ENCODE measurements around the gene XPO1.
"Not testable (repeated sequence)": the region's sequence is repeated elsewhere in the genome, so short reads cannot be mapped to it uniquely, and the experiment has no call there.

Gene XPO1

DNA sequence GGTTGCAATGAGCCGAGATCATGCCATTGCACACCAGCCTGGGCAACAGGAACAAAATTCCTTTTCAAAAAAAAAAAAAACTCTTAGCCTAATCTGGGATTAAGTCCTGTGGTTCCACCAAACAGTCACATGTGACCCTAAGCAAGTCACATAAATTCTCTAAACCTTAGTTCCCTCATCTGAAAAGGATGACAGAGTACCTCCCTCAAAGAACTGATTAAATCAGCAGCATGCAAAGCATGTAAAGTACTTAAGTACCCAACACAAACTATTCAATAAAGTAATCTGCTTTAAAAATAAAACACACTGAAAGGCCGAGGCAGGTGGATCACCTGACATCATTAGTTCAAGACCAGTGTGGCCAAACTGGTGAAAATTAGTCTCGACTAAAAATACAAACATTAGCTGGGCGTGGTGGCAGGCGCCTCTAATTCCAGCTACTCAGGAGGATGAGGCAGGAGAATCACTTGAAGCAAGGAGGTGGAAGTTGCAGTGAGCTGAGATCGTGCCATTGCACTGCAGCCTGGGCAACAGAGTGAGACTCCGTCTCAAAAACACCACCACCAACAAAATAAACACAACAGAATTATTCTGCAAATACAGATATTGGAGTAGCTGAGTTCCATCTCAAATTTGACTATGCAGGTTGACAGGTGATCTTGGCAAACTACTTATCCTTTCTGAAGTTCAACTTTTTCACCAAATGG is 74.2 kb downstream of the XPO1 start:
- no peak for DNase-seq

DNA sequence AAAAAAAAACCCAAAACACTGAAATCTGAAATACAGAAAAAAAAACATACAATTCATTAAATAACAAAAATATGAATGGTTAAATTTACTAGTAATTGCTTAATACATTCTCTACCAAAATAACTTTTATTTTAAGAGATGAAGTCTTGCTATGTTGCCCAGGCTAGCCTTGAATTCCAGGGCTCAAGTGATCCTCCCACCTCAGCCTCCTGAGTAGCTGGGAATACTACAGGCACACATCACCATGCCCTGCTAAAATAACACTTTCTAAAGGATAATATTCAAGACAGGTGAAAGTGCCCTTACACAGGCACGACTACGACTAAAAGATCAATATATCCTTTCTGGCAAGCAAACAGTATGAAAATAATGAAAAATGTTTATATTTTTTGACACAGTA is 76.8 kb downstream of the XPO1 start:
- no peak for DNase-seq

DNA sequence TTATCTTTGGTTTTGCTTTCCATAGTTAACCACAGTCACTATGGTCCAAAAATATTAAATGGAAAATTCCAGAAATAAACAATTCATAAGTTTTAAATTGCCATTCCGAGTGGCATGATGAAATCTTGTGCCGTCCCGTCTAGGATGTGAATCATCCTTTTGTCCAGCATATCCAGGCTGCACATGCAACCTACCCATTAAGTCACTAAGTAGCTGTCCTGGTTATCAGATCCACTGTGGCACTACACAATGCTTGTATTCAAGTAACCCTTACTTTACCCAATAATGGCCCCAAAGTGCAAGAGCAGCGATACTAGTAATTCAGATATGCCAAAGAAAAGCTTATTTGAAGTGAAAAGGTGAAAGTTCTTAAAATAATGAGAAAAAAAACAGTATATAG is 78.0 kb downstream of the XPO1 start:
- DNase-seq, result no peak

DNA sequence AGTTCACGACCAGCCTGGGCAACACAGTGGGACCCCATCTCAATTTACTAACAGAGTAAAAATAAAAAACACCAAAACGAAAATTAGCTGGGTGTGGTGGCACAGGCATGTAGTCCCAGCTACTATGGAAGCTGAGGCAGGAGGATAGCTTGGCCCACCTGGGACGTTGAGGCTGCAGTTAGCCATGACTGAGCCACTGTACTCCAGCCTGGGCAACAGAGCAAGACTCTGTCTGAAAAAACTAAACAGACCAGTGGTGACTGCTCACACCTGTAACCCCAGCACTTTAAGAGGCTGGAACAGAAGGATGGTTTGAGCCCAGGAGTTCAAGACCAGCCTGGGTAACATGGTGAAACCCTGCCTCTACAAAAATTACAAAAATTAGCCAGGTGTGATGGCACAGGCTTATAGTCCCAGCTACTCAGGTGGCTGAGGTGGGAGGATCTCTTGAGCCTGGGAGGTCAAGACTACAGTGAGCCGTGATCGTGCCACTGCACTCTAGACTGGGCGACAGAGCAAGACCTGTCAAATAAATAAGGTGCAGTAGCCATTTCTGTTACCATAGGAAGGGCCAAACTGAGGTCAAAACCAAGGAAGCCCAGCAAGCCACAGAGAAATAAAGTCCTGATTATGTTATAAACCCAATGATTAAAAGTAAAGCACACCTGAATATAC is 81.3 kb downstream of the XPO1 start:
- no peak for DNase-seq

DNA sequence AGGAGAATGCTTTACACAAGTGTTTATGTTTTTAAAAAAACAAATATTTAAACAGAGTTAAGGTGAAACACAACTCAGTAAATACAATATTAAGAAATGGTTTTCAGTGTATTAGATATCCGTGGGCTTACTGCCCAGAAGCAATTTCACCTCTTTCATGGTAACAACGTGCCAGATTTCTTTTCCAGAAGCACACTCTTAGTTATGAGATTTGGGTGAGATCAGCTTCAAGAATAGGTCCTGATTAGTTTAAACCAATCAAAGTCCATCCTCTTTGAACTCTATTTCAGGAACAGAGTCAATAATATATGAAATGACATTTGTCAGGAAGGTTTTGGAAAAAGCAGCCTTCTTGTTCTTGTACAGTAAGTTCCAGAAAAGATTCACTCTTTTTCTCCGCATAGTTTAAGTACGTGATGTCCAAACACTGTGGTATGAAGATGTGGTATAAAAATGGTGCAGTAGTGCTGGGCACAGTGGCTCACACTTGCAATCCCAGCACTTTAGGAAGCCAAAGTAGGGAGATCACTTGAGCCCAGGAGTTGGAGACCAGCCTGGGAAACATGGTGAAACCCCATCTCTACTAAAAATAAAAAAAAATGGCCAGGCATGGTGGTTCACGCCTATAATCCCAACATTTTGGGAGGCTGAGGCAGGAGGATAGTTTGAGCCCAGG is 81.9 kb downstream of the XPO1 start:
- no peak for DNase-seq

DNA sequence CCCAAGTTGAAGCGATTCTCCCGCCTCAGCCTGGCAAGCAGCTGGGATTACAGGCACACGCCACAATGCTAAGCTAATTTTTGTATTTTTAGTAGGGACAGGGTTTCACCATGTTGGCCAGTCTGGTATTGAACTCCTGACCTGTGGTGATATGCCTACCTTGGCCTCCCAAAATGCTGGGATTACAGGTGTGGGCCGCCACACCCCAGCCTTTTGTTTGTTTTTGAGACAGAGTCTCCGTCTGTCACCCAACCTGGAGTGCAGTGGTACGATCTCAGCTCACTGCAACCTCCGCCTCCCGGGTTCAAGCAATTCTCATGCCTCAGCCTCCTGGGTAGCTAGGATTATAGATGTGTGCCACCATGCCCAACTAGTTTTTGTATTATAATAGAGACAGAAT is 83.2 kb downstream of the XPO1 start:
- DNase-seq, result not testable (repeated sequence)

DNA sequence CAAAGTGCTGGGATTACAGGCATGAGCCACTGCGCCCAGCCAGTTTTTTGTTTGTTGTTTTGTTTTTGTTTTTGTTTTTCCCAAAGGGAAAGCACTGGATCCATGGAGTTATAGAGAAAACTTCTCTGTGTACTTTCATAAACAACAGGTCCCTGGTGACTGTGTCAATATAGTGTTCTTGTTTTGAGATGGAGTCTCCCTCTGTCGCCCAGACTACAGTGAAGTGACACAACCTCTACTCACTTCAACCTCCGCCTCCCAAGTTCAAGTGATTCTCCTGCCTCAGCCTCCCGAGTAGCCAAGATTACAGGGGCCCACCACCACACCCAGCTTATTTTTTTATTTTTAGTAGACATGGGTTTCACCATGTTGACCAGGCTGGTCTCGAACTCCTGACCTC is 83.8 kb downstream of the XPO1 start:
- no peak for DNase-seq

DNA sequence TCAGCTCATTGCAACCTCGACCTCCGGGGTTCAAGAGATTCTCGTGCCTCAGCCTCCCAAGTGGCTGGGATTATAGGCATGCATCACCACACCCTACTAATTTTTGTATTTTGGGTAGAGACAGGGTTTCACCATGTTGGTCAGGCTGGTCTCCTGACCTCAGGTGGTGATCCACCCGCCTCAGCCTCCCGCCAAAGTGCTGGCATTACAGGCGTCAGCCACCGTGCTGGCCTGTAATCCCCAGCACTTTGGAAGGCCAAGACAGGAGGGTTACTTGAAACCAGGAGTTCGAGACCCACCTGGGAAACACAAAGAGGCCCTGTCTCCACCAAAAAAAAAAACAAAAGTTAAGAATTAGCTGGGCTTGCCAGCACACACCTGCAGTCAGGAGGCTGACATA is 85.8 kb downstream of the XPO1 start:
- DNase-seq, result no peak

DNA sequence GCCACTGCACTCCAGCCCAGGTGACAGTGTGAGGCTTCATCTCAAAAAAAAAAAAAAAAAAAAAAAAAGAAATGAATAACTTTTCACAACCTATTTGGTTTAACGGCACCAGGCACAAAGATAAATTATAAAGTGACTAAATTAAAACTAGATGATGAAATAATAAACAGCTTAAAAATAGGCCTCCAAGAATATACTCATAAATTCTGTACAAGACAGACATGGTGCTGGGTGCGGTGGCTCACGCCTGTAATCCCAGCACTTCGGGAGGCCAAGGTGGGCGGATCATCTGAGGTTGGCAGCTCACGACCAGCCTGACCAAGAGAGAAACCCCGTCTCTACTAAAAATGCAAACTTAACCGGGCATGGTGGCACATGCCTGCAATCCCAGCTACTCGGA is 87.0 kb downstream of the XPO1 start:
- no peak for DNase-seq

DNA sequence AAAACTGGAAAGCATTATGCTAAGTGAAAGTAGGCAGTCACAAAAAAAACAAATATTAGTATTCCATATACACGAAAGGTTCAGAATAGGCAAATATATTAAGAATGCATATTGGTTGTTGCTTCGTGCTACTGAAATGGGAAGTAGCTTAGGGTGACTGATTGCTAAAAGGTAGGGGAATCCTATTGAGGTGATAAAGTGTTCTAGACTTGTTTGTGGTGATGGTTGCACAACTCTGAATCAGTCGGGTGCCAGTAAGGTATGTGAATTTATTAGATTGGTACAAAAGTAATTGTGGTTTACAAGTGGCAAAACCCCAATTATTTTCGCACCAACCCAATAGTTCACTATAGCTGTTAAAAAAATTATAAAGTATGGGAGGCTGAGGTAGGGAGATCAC is 88.0 kb downstream of the XPO1 start:
- DNase-seq, result no peak

DNA sequence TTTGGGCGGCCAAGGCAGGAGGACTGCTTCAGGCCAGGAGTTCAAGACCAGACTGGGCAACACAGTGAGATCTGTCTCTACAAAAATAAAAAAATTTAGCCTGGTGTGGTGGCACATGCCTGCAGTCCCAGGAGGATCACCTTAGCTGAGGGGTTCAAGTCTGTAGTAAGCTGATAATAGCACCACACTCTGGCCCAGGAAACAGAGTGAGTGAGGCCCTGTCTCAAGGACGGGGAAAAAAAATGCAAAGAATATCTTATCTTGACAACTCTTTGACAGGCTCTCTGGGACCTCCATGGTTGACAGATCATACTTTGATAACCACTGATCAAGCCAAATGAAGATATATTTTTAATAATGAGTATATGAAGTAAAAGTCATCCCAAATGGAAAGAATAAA is 89.9 kb downstream of the XPO1 start:
- DNase-seq, result no peak

DNA sequence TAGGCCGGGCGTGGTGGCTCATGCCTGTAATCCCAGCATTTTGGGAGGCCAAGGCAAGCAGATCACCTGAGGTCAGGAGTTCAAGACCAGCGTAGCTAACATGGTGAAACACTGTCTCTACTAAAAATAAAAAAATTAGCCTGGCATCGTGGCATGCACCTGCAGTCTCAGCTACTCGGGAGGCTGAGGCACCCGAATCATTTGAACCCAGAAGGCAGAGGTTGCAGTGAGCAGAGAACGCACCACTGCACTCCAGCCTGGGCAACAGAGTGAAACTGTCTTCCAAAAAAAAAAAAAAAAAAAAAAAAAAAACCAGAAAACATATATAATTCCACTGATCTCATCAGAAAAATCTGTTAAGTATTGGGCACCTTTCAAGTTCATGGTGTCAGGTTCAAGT is 91.2 kb downstream of the XPO1 start:
- not testable (repeated sequence) for DNase-seq

DNA sequence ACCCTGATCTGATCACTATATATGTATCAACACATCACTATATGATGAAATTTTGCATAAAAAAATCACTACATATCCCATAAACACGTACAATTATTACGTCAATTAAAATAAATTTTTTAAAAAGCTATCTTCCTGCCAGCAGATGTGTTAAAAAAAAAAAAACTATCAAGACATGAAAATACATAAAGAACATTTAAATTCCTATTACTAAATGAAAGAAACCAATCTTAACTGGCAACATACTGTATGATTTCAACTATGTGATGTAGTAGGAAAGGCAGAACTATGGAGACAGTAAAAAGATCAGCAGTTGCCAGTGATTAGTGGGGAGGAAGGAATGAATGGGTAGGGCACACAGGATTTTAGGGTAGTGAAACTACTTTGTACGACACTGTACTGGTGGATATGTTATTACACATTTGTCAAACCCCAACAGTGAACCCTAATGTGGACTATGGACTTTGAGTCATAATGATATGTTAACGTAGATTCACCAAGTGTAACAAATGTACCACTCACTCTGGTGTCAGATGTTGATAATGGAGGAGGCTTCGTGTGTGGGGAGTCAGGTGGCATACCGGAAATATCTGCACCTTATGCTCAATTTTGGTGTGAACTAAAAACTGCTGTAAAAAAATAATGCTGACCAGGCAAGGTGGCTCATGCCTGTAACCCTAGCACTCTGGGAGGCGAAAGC is 94.7 kb downstream of the XPO1 start:
- DNase-seq, result no peak

DNA sequence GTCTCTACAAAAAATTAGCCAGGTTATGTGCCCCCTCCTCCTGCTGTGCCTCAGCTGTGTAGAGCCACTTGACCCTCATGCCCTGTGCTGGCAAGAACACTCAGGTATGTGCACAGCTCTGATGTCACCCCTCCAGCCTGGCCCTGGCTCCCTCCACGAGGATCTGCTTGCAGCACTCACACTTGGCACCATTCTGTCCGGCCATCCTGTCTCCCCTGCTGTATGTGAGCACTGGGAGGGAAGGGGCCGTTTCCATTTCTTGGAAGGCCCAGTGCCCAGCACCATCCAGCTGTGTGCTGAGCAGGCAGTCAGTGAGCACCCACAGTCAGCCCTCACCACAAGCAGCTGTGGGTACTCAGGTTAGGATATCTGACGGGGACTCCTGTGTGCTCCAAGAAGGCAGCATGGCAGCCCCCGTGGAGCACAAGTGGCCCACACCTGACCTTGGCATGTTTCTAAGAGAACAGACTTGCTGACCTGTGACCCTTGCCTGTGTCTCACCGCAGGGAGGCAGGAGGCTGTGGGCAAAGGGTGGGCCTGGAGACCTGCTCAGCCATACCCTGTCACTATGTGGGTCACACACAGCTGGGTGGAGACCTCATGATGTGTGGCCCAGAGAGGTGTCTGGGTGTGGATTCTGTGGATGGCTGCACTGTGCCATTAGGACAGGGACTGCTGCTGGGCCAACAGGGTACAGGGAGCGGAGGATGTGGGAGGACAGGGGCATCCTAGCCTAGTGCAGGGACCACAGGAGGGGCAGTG is 98.7 kb downstream of the XPO1 start:
- DNase-seq, result no peak

DNA sequence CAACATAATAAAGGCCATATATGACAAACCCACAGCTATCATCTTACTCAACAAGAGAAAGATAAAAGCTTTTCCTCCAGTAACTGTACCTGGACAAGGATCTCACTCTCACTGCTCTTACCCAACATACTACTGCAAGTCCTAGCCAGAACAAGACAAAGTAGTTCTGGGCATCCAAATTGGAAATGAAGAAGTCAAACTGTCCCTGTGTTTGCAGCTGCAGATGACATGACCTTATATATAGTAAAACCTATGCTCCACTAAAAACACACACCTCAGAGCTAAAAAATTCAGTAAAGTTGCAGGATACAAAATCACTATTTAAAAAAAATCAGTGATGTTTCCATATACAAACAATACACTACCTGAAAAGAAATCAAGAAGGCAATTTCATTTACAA is 99.5 kb downstream of the XPO1 start:
- DNase-seq, result no peak

DNA sequence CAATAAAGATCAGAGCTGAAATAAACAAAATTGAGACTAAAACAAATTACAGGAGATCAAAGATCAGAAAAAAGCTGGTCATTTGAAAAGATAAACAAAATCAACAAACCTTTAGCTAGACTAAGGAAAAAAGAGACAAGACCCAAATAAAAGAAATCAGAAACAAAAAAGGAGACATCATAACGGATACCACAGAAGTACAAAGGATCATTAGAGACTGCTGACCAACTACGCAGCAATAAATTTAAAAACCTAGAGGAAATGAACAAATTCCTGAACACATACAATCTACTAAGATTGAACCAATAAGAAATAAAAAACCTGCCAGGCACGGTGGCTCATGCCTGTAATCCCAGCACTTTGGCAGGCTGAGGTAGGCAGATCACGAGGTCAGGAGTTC is 101.0 kb downstream of the XPO1 start:
- no peak for DNase-seq

DNA sequence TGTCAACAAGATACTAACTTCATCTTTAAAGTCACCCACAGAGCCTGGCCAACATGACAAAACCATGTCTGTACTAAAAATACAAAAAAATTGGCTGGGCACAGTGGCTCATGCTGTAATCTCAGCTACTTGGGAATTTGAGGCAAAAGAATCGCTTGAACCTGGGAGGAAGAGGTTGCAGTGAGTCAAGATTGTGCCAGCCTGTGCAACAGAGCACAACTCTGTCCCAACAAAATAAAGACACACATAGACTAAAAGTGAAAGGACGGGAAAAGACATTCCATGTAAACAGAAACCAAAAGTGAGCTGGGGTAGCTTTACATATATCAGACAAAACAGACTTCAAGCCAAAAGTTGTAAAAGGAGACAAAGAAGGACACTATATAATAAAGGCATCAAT is 102.1 kb downstream of the XPO1 start:
- no peak for DNase-seq

DNA sequence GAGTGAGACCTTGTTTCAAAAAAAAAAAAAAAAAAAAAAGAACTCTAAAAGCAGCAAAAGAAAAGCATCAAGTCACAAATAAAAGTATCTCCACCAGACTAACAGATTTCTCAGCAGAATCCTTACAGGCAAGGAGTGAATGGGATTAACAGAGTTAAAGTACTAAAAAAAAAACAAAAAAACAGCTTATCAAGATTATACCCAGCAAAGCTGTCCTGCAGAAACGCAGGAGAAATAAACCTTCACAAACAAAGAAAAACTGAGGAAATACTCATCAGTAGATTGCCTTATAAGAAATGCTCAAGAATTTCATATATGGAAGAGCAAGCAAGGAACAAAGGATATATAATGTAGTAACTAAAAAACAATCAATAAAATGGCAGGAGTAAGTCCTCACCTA is 102.9 kb downstream of the XPO1 start:
- no peak for DNase-seq

DNA sequence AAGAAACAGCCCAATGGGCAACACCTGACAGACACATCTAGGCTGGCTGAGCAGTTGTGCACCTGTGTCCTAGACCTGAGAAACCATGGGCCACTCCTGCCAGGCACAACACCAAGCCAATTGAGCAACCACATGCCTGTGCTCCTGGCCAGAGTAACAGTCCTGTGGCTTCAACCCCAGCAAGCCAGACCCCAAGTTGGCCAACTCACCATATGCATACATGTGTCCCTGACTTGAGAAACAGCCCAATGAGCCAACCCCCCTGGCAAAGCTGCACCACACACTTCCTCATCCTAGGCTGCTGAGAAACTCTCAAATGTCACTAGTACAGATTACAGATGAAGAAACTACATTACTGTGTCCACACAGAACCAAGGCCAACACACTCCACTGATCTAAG is 103.8 kb downstream of the XPO1 start:
- no peak for DNase-seq

DNA sequence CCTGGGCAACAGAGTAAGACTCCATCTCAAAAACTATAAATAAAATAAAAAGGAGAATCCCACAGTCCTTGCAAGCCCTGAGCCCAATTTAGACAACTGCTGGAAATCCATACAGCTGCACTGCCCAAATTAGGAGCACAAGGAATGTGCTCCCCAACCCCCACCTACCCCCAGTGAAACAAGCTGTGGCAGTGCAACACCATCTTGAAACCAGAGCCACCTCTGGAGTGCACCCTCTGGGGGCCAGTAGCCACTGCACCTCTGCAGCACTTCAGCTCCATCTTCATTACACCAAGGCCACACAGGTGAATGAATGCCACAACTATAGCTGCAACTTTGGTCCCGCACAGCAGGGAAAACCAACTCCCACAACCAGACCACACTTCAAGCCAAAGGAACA is 104.5 kb downstream of the XPO1 start:
- no peak for DNase-seq

DNA sequence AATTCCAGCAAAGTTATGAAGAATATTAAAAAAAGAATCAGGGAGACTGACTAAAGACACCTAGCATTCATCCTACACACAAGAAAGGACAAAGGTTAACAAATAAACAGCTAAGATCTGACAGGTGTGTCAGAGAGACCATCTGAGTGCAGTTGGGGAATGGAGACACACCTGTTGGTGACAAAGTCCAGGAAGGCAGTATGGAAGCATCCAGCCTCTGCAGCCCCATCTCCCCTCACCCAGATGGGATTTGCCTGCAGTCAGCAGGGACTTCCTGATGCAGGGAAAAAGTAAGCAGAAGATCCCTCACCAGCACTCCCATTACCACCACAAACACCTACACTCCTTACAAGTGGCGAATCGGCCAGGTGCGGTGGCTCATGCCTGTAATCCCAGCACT is 105.2 kb downstream of the XPO1 start:
- DNase-seq, result no peak

DNA sequence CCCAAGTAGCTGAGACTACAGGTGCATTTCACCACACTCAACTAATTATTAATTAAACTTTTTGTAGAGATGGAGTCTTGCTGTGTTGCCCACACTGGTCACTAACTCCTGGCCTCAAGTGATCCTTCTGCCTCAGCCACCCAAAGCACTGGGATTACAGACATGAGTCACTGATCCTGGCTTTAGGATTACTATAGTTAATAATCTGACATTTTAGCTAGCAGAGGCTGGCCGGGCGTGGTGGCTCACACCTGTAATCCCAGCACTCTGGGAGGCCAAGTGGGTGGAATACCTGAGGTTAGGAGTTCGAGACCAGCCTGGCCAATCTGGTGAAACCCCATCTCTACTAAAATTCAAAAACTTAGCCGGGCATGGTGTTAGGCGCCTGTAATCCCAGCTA is 106.8 kb downstream of the XPO1 start:
- DNase-seq, result no peak

All from activated CD4-positive, CD25-positive, alpha-beta regulatory T cell (primary cell).